ENCODE measurements around the gene TMPRSS7. TPM values are rescaled to one million over a fixed set of nuclear protein-coding genes. Genes with fewer than 3 reads are reported as not detected.
A peak's percentile ranks its signal among the peaks of the same experiment; 100 is the strongest.

Gene TMPRSS7
- total and polyA plus RNA-seq, 2 experiments from 2014 or later: not detected

DNA sequence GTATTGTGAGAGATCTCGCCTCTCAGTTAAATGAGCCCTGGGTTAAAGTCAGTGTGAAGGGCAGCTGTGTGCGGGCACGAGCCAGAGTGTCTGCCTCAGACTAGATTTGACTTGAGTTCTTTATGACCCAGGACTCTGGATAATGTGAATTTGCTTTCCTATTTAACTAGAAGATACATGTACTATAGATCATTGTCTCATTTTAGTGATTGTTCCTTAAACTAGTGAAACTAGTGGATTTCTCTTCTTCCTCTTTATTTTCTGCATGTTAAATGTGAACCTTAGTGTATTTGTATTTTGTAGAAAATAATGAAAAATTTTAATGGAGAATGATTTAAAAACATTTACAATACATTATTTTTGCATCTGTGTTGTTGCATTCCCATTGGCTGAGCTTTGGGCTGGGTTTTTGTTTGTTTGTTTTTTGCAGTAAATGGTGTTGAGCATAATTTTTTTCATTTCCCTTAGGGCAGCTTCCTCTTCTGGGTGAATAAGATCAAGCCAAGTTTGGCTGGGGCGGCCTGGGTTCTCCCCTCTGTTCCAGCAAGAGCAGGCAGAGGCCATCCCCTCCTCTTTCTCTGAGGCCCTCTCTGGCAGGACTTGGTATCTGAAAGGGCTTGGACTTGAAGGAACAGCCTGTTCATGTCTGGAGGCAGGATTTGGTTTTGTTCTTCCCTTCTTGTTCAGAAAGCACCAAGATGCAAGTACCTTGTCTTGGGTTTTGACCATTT, 83.5 kb downstream of the TMPRSS7 start:
- H3K27ac Mint-ChIP-seq: peak overlapping the region; percentile 14; the same call in 1 of the 2 replicates
- no peaks in the 10 kb centered on the region for H4K20me1 ChIP-seq (replicated peaks; ENCODE audit: insufficient read depth)
- H3K4me1 Mint-ChIP-seq: peaks cover 15% of the 10 kb centered on the region
- H3K27ac ChIP-seq (ENCODE audit: low read depth): no peak overlapping the region
- H3K27me3 Mint-ChIP-seq (ENCODE audit: insufficient read depth, low read depth, poor library complexity): peaks cover 3% of the 10 kb centered on the region
- no peak overlapping the region for H2AFZ ChIP-seq
- no peaks in the 10 kb centered on the region for H3K79me2 ChIP-seq (replicated peaks; ENCODE audit: insufficient read depth)
- ATAC-seq (peak; percentile 91), DNase-seq (ENCODE audit: low spot score) (peak; percentile 57)
- H3K4me3 Mint-ChIP-seq: no peak overlapping the region
- peaks cover 17% of the 10 kb centered on the region for H3K4me1 ChIP-seq (ENCODE audit: insufficient read depth)
- H3K9me2 ChIP-seq (ENCODE audit: insufficient read depth): no peaks in the 10 kb centered on the region
- no peak for TF ChIP-seq ZNF331 (CRISPR knock-in tag; IDR thresholded peaks at IDR 0.05; ENCODE audit: low read depth)
- TF ChIP-seq, protein P1, sequence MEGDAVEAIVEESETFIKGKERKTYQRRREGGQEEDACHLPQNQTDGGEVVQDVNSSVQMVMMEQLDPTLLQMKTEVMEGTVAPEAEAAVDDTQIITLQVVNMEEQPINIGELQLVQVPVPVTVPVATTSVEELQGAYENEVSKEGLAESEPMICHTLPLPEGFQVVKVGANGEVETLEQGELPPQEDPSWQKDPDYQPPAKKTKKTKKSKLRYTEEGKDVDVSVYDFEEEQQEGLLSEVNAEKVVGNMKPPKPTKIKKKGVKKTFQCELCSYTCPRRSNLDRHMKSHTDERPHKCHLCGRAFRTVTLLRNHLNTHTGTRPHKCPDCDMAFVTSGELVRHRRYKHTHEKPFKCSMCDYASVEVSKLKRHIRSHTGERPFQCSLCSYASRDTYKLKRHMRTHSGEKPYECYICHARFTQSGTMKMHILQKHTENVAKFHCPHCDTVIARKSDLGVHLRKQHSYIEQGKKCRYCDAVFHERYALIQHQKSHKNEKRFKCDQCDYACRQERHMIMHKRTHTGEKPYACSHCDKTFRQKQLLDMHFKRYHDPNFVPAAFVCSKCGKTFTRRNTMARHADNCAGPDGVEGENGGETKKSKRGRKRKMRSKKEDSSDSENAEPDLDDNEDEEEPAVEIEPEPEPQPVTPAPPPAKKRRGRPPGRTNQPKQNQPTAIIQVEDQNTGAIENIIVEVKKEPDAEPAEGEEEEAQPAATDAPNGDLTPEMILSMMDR (conservative IDR thresholded peaks at IDR 0.05; ENCODE audit: low read depth in 2 of 2): peak in 1 of 2 experiments; percentile 24; a peak in 1 of 4 replicates
- TF ChIP-seq, protein P2, sequence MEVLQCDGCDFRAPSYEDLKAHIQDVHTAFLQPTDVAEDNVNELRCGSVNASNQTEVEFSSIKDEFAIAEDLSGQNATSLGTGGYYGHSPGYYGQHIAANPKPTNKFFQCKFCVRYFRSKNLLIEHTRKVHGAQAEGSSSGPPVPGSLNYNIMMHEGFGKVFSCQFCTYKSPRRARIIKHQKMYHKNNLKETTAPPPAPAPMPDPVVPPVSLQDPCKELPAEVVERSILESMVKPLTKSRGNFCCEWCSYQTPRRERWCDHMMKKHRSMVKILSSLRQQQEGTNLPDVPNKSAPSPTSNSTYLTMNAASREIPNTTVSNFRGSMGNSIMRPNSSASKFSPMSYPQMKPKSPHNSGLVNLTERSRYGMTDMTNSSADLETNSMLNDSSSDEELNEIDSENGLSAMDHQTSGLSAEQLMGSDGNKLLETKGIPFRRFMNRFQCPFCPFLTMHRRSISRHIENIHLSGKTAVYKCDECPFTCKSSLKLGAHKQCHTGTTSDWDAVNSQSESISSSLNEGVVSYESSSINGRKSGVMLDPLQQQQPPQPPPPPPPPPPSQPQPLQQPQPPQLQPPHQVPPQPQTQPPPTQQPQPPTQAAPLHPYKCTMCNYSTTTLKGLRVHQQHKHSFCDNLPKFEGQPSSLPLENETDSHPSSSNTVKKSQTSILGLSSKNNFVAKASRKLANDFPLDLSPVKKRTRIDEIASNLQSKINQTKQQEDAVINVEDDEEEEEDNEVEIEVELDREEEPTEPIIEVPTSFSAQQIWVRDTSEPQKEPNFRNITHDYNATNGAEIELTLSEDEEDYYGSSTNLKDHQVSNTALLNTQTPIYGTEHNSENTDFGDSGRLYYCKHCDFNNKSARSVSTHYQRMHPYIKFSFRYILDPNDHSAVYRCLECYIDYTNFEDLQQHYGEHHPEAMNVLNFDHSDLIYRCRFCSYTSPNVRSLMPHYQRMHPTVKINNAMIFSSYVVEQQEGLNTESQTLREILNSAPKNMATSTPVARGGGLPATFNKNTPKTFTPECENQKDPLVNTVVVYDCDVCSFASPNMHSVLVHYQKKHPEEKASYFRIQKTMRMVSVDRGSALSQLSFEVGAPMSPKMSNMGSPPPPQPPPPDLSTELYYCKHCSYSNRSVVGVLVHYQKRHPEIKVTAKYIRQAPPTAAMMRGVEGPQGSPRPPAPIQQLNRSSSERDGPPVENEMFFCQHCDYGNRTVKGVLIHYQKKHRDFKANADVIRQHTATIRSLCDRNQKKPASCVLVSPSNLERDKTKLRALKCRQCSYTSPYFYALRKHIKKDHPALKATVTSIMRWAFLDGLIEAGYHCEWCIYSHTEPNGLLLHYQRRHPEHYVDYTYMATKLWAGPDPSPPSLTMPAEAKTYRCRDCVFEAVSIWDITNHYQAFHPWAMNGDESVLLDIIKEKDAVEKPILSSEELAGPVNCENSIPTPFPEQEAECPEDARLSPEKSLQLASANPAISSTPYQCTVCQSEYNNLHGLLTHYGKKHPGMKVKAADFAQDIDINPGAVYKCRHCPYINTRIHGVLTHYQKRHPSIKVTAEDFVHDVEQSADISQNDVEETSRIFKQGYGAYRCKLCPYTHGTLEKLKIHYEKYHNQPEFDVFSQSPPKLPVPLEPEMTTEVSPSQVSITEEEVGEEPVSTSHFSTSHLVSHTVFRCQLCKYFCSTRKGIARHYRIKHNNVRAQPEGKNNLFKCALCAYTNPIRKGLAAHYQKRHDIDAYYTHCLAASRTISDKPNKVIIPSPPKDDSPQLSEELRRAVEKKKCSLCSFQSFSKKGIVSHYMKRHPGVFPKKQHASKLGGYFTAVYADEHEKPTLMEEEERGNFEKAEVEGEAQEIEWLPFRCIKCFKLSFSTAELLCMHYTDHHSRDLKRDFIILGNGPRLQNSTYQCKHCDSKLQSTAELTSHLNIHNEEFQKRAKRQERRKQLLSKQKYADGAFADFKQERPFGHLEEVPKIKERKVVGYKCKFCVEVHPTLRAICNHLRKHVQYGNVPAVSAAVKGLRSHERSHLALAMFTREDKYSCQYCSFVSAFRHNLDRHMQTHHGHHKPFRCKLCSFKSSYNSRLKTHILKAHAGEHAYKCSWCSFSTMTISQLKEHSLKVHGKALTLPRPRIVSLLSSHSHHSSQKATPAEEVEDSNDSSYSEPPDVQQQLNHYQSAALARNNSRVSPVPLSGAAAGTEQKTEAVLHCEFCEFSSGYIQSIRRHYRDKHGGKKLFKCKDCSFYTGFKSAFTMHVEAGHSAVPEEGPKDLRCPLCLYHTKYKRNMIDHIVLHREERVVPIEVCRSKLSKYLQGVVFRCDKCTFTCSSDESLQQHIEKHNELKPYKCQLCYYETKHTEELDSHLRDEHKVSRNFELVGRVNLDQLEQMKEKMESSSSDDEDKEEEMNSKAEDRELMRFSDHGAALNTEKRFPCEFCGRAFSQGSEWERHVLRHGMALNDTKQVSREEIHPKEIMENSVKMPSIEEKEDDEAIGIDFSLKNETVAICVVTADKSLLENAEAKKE (CRISPR knock-in tag; IDR thresholded peaks at IDR 0.05): 0 out of 2 replicates have a peak, but pooled peaks have one; percentile 8
- H3K4me2 ChIP-seq: no peak overlapping the region
- peaks cover 14% of the 10 kb centered on the region; the same call in 2 of the 3 replicates for H3K36me3 Mint-ChIP-seq (ENCODE audit: low read depth)
- no peaks in the 10 kb centered on the region; the same call in none of the 2 replicates for H3K36me3 ChIP-seq (ENCODE audit: insufficient read depth)
- no peak overlapping the region for H3K4me3 ChIP-seq
- no peaks in the 10 kb centered on the region for H3K27me3 ChIP-seq (ENCODE audit: insufficient read depth)
- no peaks in the 10 kb centered on the region for H3K9me3 Mint-ChIP-seq
- H3F3A ChIP-seq (replicated peaks; ENCODE audit: low read depth): no peaks in the 10 kb centered on the region

All from GM23338 (cell line).